Kidney (tissue), 14 donors: ENCODE measurements around the gene PPFIA2. TPM values are rescaled to one million over a fixed set of nuclear protein-coding genes. Genes with fewer than 3 reads are reported as not detected.

ENCODE experiments used
- DNase-seq, 5 donors: peaks; one replicate each; pipeline ENCODE4 v3.0.0-alpha.2; 2013 to 2020
- FAIRE-seq: peaks from 2 replicates; lab custom pipeline; 2012; peaks lifted over from hg19 to GRCh38; lab: Jason Lieb, UNC
- H3K27ac ChIP-seq, 2 donors: one replicate each; pipeline ENCODE4 v1.7.0; 2013; ENCODE audit warnings: low read depth in 2 of 2, low read length in 2 of 2, inconsistent platforms in 1 of 2
- H3K27me3 ChIP-seq: one replicate; pipeline ENCODE4 v1.7.1; 2013; ENCODE audit warnings: low read length, inconsistent platforms; ENCODE audit not compliant: control insufficient read depth, insufficient read depth
- H3K36me3 ChIP-seq, 3 donors: one replicate each; pipeline versions ENCODE4 v1.7.0 to v1.7.1; 2013; ENCODE audit warnings: low read length in 3 of 3, control low read depth in 1 of 3, inconsistent platforms in 1 of 3; ENCODE audit not compliant: insufficient read depth in 3 of 3, control insufficient read depth in 2 of 3
- H3K4me1 ChIP-seq, 3 donors: one replicate each; pipeline versions ENCODE4 v1.7.0 to v1.7.1; 2013; ENCODE audit warnings: low read length in 3 of 3, inconsistent platforms in 1 of 3, low read depth in 1 of 3; ENCODE audit not compliant: control insufficient read depth in 2 of 3, insufficient read depth in 2 of 3
- H3K4me3 ChIP-seq, 3 donors: one replicate each; pipeline versions ENCODE4 v1.7.0 to v1.8.1; 2013; ENCODE audit warnings: low read length in 3 of 3, control low read depth in 1 of 3, inconsistent platforms in 1 of 3
- H3K9ac ChIP-seq, 3 donors: one replicate each; pipeline versions ENCODE4 v1.7.0 to v1.7.1; 2013; ENCODE audit warnings: low read length in 3 of 3, control low read depth in 1 of 3, inconsistent platforms in 1 of 3
- H3K9me3 ChIP-seq, 3 donors: one replicate each; pipeline versions ENCODE4 v1.7.0 to v1.7.1; 2013; ENCODE audit warnings: low read length in 3 of 3, control low read depth in 1 of 3, inconsistent platforms in 1 of 3; ENCODE audit not compliant: control insufficient read depth in 2 of 3, insufficient read depth in 1 of 3
- intact Hi-C: fragments of 100-400 bp; cut with DNase I; formaldehyde crosslinking; loops from one replicate; pipeline ENCODE4 v1.11.1; 2022
- polyA plus RNA-seq: library from polyadenylated mRNA; stranded (reverse); fragments of 350-450 nt; fragmentation: Illumina TruSeq; extraction: RNeasy Lipid Tissue Mini Kit (QIAGEN cat#74804); gene quantifications from one replicate; pipeline ENCODE4 v1.2.3, GENCODE V29; 2014; ENCODE audit warnings: low read depth, low replicate concordance; ENCODE audit not compliant: insufficient read depth
- total RNA-seq: library from RNA; stranded (reverse); fragmentation: NEBNext Ultra II Directional; extraction: Animal tissue kit (Norgen Biotek cat#: 25700); gene quantifications from one replicate; pipeline ENCODE4 v1.2.1, GENCODE V29; 2021
- TF ChIP-seq, protein P1 (sequence below): IDR thresholded peaks from 3 replicates; pipeline ENCODE4 v1.5.1; 2012; ENCODE audit warnings: mild to moderate bottlenecking, moderate library complexity, borderline replicate concordance; ENCODE audit not compliant: insufficient read depth; ENCODE audit errors: extremely low read depth
- donor health status: control.
- donor health status: control.
- donor health status: control.
- donor health status: control.
- donor health status: control.
- donor health status: DM: yes; HTN: yes; CAD: no.
- donor health status: Normal renal cell carcinoma (clear cell type).

The PPFIA2 gene
- total and polyA plus RNA-seq, 2 donors from 2014 or later: 2.8 to 9.4 TPM

DNA sequence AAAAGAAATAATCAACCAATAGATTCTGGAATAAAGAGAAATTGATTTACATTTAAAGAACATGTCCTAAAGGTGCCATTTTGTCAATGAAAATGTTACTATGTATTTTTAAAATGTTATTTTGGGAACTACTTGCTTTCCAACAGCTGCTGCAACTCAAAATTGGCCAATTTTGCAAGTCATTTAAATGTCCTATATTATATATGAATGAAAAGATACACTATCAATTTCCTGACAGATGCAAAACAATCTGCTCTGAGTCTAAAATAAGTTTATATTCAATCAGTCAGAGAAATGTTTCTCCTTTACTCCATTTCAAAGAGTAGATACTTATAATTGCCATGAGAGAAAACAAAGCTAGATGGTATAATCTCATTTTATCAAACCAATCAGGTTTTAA is 434.1 kb downstream of the PPFIA2 start:
- H3K27me3 ChIP-seq: no peaks in the 10 kb centered on the region
- H3K9ac ChIP-seq: no peak overlapping the region
- H3K9me3 ChIP-seq: no peaks in the 10 kb centered on the region
- no peak overlapping the region for H3K27ac ChIP-seq
- TF ChIP-seq, protein P1, sequence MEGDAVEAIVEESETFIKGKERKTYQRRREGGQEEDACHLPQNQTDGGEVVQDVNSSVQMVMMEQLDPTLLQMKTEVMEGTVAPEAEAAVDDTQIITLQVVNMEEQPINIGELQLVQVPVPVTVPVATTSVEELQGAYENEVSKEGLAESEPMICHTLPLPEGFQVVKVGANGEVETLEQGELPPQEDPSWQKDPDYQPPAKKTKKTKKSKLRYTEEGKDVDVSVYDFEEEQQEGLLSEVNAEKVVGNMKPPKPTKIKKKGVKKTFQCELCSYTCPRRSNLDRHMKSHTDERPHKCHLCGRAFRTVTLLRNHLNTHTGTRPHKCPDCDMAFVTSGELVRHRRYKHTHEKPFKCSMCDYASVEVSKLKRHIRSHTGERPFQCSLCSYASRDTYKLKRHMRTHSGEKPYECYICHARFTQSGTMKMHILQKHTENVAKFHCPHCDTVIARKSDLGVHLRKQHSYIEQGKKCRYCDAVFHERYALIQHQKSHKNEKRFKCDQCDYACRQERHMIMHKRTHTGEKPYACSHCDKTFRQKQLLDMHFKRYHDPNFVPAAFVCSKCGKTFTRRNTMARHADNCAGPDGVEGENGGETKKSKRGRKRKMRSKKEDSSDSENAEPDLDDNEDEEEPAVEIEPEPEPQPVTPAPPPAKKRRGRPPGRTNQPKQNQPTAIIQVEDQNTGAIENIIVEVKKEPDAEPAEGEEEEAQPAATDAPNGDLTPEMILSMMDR: no peak
- no peak for FAIRE-seq
- no peaks in the 10 kb centered on the region for H3K4me1 ChIP-seq
- H3K36me3 ChIP-seq: no peaks in the 10 kb centered on the region
- no peak for DNase-seq
- intact Hi-C loops: no loop called here
- no peak overlapping the region for H3K4me3 ChIP-seq

DNA sequence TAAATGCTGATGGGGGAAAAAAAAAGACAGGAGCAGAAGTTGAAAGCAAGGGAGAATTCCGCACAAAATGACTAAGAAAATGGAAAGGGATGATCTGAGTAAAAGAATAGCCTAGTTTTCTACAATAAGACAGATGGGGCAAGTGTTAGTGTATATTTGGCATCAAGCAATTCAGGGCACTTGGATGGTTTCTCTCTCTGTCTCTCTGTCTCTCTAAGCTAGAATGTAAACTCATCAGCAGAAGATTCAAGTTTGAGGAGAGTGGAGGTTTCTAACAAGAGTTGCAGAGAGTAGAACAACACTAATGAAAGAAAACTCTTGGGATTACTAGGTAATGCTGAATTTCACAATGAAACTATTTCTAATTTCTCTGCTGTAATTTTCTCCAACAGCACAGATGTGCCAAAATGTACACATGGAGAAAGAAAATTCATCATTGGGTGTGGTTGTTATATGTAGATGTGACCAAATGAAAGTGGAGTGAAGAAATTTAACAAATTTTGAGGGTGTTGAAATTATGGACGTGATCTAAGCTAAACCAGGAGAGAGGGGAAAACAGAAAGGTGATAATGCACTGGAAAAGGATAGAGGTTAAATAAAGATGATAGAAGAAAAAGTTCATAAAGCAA is 444.1 kb downstream of the PPFIA2 start:
- DNase-seq: no peak
- no peak overlapping the region for H3K4me3 ChIP-seq
- H3K27me3 ChIP-seq: no peaks in the 10 kb centered on the region
- H3K4me1 ChIP-seq: no peaks in the 10 kb centered on the region
- no peaks in the 10 kb centered on the region for H3K36me3 ChIP-seq
- intact Hi-C loops: no loop called here
- no peak for FAIRE-seq
- H3K9me3 ChIP-seq: no peaks in the 10 kb centered on the region
- TF ChIP-seq, protein P1: no peak
- H3K27ac ChIP-seq: no peak overlapping the region
- H3K9ac ChIP-seq: no peak overlapping the region

DNA sequence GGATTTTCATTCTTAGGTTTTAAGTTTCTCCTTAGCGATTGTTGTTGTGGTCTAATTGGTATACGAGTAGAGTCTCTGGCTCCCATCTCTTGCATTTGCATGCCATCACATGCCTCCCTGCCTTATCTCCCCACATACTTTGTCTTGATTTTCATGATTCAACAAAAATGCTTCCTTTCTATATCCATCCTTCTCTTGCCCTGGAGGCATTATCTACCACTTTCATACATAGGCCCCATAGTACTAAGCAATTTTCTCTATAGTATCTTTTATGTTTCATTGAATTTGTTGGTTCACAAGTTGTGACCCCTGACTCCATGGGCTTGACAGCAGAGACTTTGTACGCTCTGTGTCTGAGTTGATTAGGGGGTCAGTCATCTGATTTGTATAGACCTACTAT is 455.2 kb downstream of the PPFIA2 start:
- no peaks in the 10 kb centered on the region for H3K36me3 ChIP-seq
- DNase-seq: no peak
- TF ChIP-seq, protein P1: no peak
- no peaks in the 10 kb centered on the region for H3K4me1 ChIP-seq
- no peaks in the 10 kb centered on the region for H3K9me3 ChIP-seq
- H3K27me3 ChIP-seq: no peaks in the 10 kb centered on the region
- intact Hi-C loops: no loop called here
- no peak overlapping the region for H3K27ac ChIP-seq
- no peak for FAIRE-seq
- H3K9ac ChIP-seq: no peak overlapping the region
- no peak overlapping the region for H3K4me3 ChIP-seq

GRCh38 chr12:81300454-81300853 is 458.7 kb downstream of the PPFIA2 start:
- FAIRE-seq (no peak), DNase-seq (peak in 2 of 5 donors; percentile 42 to 46)

More at GRCh38 chr12:81300454-81300853, 458.7 kb downstream of the PPFIA2 start:
- Histone ChIP-seq H3K4me3 (no peak overlapping the region), H3K27me3 (no peaks in the 10 kb centered on the region), H3K4me1 (no peaks in the 10 kb centered on the region), H3K36me3 (no peaks in the 10 kb centered on the region), H3K9me3 (no peaks in the 10 kb centered on the region), H3K27ac (no peak overlapping the region), H3K9ac (no peak overlapping the region)
- intact Hi-C loops: no loop called here
- TF ChIP-seq, protein P1: no peak
